ENCODE results near the gene RCVRN. TPM values are rescaled to one million over a fixed set of nuclear protein-coding genes. Genes with fewer than 3 reads are reported as not detected.

RCVRN gene
- total RNA-seq, 1 donor, result not detected

- DNase-seq (ENCODE audit: low read depth), result no peak
- TF ChIP-seq CTCF (IDR thresholded peaks at IDR 0.05; ENCODE audit: insufficient read depth, low read depth, low read length), result no peak
- H3K4me3 ChIP-seq (ENCODE audit: low read depth, low read length), result no peak overlapping the region
Measured at GRCh38 chr17:9934331-9934730, 29.3 kb upstream of the RCVRN start.

- peak; percentile 59 for DNase-seq (ENCODE audit: low read depth)
- no peak for TF ChIP-seq CTCF (IDR thresholded peaks at IDR 0.05; ENCODE audit: insufficient read depth, low read depth, low read length)
- H3K4me3 ChIP-seq (ENCODE audit: low read depth, low read length), result no peak overlapping the region
Measured at GRCh38 chr17:9932491-9932890, 27.4 kb upstream of the RCVRN start.

- H3K4me3 ChIP-seq (ENCODE audit: low read depth, low read length), result no peak overlapping the region
- no peak for DNase-seq (ENCODE audit: low read depth)
- TF ChIP-seq CTCF (IDR thresholded peaks at IDR 0.05; ENCODE audit: insufficient read depth, low read depth, low read length), result no peak
Measured at GRCh38 chr17:9931144-9931741, 26.2 kb upstream of the RCVRN start.

GRCh38 chr17:9929871-9930270 lies 24.8 kb upstream of the RCVRN start:
- no peak for TF ChIP-seq CTCF (IDR thresholded peaks at IDR 0.05; ENCODE audit: insufficient read depth, low read depth, low read length)
- DNase-seq (ENCODE audit: low read depth), result peak; percentile 38
- H3K4me3 ChIP-seq (ENCODE audit: low read depth, low read length), result no peak overlapping the region

GRCh38 chr17:9928601-9929333 lies 23.7 kb upstream of the RCVRN start:
- H3K4me3 ChIP-seq (ENCODE audit: low read depth, low read length), result no peak overlapping the region
- DNase-seq (ENCODE audit: low read depth), result peak; percentile 92
- TF ChIP-seq CTCF (IDR thresholded peaks at IDR 0.05; ENCODE audit: insufficient read depth, low read depth, low read length), result peak; percentile 70

- DNase-seq (ENCODE audit: low read depth), result no peak
- H3K4me3 ChIP-seq (ENCODE audit: low read depth, low read length), result no peak overlapping the region
- no peak for TF ChIP-seq CTCF (IDR thresholded peaks at IDR 0.05; ENCODE audit: insufficient read depth, low read depth, low read length)
Measured at GRCh38 chr17:9926150-9926804, 21.2 kb upstream of the RCVRN start.

All from fibroblast of villous mesenchyme (primary cell).